GM18519 (cell line): Measurements from ENCODE around the gene GTF3C5.
"Not testable (repeated sequence)": the region's sequence is repeated elsewhere in the genome, so short reads cannot be mapped to it uniquely, and the experiment has no call there.

Experiments
- ATAC-seq: cut with Tn5 transposase; IDR thresholded peaks from one replicate; pipeline ENCODE4 v1.9.1; 2021; ENCODE audit warnings: mild to moderate bottlenecking, moderate library complexity; ENCODE audit not compliant: unreplicated experiment, low FRiP score

Gene GTF3C5

DNA sequence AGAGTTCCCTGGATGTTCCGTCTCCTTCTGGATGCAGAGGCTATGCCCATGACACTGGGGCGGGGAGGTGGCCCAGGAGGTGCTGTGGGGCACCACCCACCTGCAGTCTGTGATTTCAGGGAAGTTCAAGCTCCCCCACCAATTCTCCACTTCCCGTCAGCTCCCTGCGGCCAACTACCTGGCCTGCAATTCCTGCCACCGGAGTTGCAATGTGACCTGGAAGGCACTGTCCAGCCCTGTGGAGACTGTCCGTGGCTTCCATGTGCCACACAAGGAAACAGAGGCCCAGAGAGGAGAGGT lies 35.7 kb upstream of the GTF3C5 start:
- no peak for ATAC-seq

DNA sequence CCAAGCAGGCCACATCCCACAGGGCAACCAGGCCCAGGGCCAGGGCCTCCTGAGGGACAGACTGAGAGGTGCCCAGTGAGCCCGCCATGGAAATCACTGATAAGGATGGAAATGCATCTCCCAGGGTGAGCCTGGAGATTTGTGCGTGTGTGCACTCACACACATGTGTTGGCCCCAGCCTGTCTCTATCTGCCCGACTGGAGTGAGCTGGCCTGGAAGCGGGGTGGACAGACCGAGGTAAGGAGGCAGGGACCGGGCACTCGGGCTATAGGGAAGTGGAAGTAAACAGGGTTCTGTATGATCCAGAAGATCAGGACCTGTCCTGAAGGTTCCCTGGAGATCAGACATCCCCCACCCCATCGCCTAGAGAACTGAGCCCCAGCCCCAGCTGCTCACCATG lies 34.9 kb upstream of the GTF3C5 start:
- ATAC-seq: no peak

DNA sequence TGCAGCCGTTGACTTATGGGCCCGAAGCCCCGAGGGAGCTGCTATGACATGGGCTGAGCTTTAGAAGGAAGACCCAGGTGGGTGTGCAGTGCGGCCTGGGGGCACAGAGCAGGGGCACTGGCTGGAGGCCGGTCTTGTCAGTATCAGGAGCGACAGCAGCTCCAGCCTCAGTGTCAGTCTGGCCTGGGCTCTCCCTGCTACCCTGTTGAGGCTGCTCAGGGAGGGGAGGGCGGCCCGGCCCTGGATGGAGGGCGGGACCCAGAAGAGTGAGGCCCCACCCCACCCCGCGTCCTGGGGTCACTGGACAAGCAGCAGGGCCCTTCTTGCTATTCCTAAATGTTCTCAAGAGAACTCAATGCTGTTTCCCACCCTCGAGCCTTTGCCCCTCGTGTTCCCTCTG lies 34.3 kb upstream of the GTF3C5 start:
- no peak for ATAC-seq

DNA sequence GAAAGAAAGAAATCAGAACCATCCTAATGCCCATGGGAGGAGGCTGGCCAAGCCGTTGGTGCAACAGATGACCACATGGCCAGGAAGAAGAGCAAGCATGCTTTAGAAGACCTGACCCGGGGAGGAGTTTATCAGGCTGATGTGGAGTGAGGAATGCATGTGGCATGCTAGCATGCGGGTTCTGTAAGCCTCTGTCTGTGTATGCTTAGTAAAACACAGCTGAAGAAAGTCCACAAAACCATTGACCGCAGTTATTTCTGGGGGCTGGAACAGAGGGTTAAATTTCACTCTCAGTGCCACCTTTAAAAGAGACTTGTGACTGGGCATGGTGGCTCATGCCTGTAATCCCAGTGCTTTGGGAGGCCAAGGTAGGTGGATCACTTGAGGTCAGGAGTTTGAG lies 33.2 kb upstream of the GTF3C5 start:
- no peak for ATAC-seq

DNA sequence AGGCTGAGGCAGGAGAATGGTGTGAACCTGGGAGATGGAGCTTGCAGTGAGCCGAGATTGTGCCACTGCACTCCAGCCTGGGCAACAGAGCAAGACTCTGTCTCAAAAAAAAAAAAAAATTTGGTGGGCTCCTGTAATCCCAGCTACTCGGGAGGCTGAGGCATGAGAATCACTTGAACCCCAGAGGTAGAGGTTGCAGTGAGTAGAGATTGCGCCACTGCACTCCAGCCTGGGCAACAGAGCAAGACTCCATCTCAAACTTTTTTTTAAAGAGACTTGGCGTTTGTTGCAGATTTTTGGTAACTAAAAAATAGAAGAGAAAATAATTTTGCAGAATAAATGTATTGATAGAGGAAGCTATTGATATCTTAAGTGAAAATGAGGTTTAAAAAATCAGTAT lies 32.6 kb upstream of the GTF3C5 start:
- not testable (repeated sequence) for ATAC-seq

DNA sequence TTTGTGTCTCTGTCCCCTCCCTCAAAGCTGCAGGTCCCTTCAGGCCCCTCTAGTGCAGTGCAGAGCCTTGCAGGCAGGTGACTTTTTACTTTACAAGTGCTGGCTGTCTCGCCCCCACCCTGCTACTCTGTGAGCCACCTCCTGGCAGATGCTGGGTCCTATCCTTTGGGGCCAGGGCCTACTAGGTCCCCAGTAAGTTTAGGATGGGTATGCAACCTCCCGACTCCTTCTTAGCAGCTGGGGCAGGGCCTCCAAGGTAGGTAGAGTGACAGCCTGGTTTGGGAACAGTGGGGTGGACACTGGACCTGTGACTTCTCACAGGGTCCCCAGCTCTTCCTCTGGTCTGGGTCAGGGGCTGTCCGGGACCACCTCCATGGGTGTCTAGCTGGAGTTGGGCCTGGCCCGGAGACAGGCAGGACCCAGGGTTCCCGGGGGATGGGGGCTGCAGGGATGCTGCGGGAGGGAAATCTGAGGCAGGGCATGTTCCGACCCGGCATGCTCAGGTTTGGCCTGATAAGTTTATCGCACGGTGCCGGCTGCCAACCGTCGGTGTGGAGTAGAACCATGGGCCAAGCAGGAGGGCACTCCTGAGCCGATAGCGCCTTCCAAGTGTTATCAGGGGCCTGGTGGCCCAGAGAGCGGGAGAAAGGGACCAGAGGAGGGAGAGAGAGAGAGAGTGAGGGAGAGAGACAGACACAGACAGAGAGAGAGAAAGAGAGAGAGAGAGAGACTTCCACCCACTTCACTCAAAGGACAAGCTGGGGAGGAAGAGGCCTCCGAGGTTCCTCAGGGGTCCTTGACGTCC lies 31.8 kb upstream of the GTF3C5 start:
- no peak for ATAC-seq

DNA sequence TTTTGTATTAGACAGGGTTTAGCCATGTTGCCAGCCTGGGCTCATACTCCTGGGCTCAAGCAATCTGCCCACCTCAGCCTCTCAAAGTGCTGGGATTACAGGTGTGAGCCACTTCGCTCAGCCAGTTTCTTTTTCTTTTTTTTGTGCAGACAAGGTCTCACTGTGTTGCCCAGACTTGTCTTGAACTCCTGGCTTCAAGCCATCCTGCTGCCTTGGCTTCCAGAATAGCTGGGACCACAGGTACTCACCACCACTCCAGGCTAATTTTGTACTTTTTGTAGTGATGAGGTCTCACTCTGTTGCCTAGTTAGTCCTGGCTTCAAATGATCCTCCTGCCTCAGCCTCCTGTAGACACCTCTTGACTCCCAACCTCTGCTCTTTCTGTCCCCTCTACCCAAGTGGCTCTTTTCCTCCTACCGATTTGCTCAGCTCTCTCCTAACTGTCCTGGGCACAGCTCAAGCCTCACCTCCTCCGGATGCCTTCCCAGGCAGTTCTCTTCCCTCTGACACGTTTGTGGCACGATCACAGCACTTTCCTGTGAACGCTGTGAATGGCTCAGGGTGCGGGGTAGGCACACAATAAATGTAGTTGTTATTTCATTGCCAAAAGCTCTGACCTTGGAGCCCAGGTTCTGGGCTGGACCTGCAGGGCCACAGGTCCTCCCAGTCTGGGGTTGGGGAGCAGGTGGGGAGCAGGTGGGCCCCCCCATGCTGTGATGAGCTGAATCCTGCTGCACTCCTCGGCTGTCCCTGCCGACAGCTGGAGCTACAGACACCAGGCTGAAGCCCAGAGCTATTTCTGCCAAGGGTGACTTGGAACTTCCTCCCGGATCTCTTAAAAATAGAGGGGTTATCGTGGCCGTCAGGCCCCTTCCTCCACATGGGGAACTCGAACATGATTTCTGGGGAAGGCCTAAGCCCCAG lies 28.4 kb upstream of the GTF3C5 start:
- no peak for ATAC-seq

DNA sequence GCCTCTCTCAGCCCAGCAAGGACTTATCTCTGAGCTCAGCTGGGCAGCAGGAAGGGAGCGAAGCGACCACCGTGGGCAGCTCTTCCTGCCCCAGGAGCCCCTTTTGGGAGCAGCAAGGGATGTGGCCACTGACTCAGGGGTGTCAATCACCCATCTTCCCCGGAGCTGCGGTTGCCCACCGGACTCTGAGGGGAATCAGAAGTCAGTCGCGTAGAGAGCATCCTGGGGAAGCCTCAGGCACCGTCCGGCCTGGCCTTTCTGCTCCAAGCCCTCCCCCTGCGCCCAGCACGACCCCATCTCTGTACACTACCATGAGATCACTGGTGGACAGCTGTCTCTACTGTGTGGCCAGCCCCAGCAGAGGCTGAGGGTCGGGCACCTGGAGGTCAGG lies 27.7 kb upstream of the GTF3C5 start:
- ATAC-seq: no peak

DNA sequence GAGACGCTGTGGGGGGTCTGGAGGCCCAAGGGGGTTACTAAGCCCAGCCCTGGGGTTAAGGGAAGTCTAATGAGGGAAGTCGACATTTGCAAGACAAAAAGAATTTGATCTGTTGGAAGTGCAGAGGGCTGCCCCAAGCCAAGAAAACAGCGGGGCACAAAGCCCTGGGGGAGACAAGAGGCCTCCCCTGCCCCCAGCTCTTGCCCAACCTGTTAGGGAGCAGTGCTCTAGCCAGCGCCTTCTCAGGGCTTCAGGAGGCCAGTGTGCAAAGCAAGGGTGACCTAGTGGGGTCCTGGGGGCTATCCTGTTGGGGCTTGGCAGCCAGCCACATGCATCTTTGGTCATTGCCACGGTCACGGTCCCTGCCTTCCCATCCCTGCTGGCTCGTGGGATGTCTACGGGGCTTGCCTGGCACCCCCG lies 27.1 kb upstream of the GTF3C5 start:
- ATAC-seq: no peak

DNA sequence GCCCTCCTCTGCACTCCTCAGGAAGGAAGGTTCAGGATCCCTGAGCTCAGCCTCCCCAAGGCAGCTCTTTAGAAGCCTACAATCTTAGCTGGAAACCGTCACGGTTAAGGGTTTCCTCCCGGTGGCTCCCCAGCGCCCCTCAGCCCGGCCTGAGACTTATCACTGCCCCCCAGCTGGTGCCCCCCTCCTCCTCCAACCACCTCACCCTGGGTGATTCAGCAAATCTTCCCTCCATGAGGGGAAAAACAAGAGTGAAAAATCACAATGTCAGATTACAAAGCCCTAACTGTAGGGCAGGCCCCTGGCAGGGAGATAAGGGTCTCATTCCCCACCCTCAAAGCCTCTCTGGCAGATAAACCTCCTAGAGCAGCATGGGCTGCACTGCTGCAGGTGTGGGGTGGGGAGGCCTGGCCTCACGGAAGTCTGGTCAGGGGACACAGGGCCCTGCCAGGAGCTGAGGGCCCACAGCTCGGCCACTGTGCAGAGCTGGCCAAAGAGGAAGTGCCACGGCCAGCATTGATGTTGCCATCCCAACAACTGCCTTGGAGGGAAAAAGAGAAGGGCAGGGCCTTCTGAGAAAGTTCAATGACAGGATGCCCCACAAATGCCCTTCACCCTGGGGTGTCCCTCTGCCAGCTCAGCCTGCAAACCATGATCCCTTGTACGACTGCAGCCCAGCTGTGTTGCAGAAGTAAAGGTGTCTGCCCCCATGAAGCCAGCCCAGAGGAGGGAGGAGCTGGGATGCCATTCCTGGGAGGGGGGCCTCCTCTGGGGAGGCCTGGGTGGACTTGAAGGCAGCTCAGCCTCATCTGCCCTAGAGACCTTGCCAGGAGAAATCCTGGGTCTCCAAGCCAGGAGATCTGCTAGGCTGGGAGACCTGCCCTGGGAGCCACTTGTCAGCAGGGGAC lies 26.5 kb upstream of the GTF3C5 start:
- ATAC-seq: no peak

DNA sequence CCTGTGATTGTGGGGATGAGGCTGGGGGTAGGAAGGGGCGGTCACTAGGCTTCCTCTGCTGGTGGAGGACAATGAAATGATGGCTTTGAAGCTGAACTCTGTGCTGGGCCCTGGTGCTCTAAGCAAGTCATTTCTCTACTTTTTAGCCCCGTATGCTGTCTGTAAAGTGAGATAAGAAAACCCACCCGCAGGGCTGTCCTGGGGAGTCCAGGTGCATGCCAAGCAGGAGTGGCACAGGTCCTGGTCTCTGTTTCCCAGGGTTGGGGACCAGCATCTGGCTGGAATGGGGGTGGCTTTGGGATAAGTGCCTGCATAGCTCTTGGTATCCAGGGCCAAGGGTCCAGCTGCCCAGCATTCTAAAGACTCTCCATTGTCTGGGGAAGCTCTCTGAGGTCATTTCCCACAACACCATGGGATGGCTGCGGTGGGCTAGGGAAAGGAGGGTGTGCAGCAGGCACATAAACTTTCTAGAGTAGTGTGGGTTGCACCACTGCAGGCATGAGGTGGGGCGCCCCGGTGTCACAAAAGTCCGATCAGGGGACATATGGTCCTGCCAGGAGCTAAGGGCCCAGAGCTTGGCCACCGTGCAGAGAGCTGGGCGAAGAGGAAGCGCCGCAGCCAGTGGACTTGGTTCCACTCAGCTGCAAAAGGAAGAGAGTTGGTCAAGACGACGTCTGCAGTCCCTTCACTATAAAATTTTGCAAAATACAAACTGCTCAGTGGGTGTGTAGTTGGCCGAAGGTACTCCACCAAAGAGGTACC lies 25.6 kb upstream of the GTF3C5 start:
- ATAC-seq: no peak

DNA sequence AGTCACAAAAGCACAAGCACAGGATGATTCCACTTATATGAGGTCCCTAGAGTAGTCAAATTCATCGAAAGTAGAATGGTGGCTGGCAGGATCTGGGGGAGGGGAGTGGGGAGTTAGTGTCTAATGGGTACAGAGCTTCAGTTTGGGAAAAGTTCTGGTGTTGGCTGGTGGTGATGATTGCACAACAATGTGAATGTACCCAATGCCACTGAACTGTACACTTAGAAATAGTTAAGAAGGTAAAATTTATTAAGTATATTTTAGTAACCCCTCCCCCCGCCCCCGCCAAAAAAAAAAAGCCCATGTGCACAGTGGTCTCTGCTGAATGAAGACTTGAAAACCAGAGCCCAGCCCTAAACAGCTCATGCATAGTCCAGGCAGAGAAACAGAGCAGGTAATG lies 24.8 kb upstream of the GTF3C5 start:
- ATAC-seq: no peak

DNA sequence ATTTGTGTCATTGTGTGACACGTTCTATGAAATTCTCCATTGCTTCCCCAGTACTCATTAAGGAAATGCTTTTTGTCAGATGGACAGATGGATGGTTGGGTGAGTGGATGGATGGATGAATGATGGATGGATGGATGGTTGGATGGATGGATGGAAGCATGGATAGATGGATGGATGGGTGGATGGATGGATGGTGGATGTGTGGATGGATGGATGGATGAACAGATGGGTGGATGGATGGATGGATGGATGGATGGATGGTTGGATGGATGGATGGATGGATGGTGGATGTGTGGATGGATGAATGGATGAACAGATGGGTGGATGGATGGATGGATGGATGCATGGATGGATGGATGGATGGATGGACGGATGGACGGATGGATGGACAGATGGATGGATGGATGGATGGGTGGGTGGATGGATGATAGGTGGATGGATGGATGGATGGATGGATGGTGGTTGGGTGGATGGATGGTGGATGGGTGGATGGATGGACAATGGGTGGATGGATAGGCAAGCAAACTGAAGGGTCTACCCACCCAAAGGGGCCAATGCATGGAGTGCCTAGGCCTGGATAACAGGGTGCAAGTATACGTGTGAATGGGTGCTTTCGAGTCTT lies 24.0 kb upstream of the GTF3C5 start:
- ATAC-seq: no peak

DNA sequence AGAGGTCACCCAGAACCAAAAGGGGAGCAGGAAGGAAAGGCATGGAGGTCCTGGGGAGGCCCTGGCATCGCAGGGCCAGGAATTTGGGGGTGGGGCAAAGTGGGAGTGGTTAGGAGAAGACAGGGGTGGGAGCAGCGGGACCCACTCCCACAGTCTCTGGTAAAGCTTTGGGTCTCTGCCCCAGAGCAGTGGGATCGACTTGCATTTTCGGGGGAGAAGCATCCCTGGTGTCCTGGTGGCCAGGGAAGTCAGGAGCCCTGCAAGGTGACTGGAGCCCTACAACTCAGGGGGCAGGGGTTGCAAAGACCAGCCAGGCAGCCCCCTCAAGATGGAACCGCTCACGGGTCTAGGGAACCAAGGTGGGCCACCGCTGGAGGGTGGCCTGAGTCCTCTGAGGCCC lies 22.4 kb upstream of the GTF3C5 start:
- no peak for ATAC-seq

DNA sequence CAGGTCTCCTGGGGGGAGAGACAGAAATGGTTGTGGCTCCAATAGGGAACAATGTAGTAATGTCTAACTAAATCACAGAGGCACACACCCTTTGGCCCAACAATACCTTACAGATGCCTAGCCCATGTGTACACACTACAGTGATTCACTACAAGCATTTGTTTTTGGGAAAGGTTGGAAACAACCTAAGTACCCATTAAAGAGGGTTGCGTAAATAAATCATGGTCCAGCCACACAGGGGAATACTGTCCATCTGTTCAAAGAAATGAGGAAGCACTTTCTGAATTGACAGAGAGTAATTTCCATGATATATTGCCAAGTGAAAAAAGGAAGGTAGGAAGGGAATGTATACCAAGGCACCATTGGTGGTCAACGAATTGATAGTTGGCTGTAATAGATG lies 22.0 kb upstream of the GTF3C5 start:
- no peak for ATAC-seq

DNA sequence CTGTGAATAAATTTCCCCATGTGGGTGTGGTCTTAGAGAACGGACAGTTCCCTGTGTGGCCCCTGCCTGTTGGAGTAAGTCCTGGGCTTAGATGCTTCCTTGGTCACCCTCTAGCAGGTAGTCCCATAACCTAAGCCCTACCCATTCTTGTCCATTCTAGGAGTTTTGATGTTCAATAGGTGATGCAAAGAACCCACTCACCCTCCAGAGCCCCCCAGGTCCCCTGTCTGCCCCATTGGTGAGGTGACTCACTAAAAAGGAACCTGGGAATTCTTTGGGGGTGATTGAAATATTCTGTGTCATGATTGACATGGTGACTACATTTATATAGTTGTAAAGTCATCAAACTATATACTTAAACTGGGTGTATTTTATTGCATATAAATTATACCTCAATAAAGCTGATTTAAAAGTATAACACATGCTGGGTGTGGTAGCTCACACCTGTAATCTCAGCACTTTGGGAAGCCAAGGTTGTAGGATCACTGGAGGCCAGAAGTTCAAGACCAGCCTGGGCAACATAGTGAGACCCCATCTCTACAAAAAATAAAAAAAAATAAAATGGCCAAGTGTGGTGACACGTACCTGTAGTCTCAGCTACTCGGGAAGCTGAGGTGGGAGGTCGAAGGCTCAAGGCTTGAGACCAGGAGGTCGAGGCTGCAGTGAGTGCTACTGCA lies 20.8 kb upstream of the GTF3C5 start:
- no peak for ATAC-seq

DNA sequence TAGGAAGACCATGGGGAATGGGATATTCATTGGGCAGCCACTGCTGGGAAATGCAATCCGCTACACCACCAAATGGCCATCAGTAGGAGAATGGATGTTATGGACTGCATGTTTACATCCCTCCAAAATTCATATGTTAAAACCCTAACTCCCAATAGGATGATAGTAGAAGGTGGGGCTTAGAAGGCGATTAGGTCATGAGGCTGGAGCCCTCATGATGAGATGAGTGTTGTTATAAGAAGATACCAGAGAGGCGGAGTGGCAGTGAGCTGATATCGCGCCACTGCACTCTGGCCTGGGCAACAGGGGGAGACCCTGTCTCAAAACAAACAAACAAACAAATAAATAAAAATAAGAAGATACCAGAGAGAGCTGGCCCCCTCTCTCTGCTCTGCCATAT lies 16.1 kb upstream of the GTF3C5 start:
- ATAC-seq: no peak

DNA sequence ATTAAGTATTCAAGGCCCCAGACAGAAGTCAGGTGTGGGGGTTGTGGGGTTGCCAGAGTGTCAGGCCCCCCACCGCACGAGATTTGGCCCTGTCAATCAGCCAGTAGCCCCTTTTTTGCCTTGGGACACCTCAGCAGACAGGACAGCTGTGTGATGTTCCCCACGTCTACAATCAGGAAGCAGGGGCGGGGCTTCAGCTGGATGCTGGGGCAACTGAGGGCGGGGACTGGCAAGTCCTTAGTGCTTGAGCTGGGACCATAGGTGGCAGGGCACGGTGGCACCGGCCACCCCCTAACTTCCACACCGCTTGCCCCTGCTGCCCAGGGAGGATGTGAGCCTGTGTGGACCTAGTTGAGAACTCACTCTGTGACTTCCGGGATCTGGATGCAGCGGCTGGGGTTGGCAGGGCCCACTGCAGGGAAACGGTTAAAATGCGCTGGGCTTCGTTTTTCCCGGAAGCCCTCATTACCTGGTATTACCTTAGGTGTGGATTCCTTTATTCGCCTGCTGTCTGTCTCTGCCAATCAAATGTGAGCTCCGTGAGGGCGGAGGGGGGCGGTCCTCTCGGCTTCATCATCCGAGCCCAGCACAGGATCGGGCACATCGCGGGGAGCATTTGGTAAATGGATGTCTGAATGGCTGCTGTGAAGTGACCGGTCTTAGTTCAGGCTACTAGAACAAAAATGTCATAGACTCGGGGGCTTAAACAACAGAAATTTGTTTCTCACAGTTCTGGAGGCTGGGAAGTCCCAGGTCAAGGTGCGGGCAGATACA lies 7.5 kb upstream of the GTF3C5 start:
- no peak for ATAC-seq
